Left ventricle myocardium inferior (tissue), 1 donor: ENCODE results near the gene TLX2. TPM values are rescaled to one million over a fixed set of nuclear protein-coding genes. Genes with fewer than 3 reads are reported as not detected.

Experiments
- DNase-seq: peaks from one replicate; pipeline ENCODE4 v3.0.0-alpha.2; 2020
- H3K27ac ChIP-seq: fragments of 200-600 bp; replicated peaks from 2 replicates; pipeline ENCODE4 v1.8.0; 2021
- H3K27me3 ChIP-seq: fragments of 200-600 bp; 2 replicates; pipeline ENCODE4 v1.8.0; 2021; ENCODE audit warnings: low read depth
- H3K36me3 ChIP-seq: fragments of 200-600 bp; 2 replicates; pipeline ENCODE4 v1.8.0; 2021
- H3K4me1 ChIP-seq: fragments of 200-600 bp; 2 replicates; pipeline ENCODE4 v1.8.0; 2021
- H3K4me3 ChIP-seq: fragments of 200-600 bp; 2 replicates; pipeline ENCODE4 v1.8.0; 2021; ENCODE audit warnings: mild to moderate bottlenecking, moderate library complexity
- H3K9me3 ChIP-seq: fragments of 200-600 bp; replicated peaks from 2 replicates; pipeline ENCODE4 v1.8.0; 2021
- intact Hi-C: fragments of 100-400 bp; cut with micrococcal nuclease; formaldehyde crosslinking; loops from one replicate; pipeline ENCODE4 v1.11.0; 2022
- total RNA-seq: library from RNA; stranded (reverse); fragmentation: NEBNext Ultra II Directional; extraction: Animal tissue kit (Norgen Biotek cat#: 25700); gene quantifications from one replicate; pipeline ENCODE4 v1.2.1, GENCODE V29; 2021
- TF ChIP-seq, protein P1 (sequence below): fragments of 200-600 bp; IDR thresholded peaks from 2 replicates; pipeline ENCODE4 v1.8.0; 2021; ENCODE audit warnings: antibody characterized with exemption, mild to moderate bottlenecking, borderline replicate concordance
- donor health status: DM: no; HTN: yes; CAD: no; lungs with severe emphysema.

Gene TLX2
- total RNA-seq, 1 donor from 2014 or later = not detected

GRCh38 chr2:74503506-74504475, 10.5 kb upstream of the TLX2 start:
- DNase-seq = no peak
- Histone ChIP-seq H3K9me3 (no peaks in the 10 kb centered on the region), H3K27me3 (peaks cover 83% of the 10 kb centered on the region), H3K4me1 (peaks cover 78% of the 10 kb centered on the region), H3K36me3 (peaks cover 21% of the 10 kb centered on the region), H3K27ac (peak overlapping the region; percentile 93), H3K4me3 (peak overlapping the region; percentile 80)
- TF ChIP-seq, protein P1, sequence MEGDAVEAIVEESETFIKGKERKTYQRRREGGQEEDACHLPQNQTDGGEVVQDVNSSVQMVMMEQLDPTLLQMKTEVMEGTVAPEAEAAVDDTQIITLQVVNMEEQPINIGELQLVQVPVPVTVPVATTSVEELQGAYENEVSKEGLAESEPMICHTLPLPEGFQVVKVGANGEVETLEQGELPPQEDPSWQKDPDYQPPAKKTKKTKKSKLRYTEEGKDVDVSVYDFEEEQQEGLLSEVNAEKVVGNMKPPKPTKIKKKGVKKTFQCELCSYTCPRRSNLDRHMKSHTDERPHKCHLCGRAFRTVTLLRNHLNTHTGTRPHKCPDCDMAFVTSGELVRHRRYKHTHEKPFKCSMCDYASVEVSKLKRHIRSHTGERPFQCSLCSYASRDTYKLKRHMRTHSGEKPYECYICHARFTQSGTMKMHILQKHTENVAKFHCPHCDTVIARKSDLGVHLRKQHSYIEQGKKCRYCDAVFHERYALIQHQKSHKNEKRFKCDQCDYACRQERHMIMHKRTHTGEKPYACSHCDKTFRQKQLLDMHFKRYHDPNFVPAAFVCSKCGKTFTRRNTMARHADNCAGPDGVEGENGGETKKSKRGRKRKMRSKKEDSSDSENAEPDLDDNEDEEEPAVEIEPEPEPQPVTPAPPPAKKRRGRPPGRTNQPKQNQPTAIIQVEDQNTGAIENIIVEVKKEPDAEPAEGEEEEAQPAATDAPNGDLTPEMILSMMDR = no peak
- intact Hi-C loops = no loop called here

DNA sequence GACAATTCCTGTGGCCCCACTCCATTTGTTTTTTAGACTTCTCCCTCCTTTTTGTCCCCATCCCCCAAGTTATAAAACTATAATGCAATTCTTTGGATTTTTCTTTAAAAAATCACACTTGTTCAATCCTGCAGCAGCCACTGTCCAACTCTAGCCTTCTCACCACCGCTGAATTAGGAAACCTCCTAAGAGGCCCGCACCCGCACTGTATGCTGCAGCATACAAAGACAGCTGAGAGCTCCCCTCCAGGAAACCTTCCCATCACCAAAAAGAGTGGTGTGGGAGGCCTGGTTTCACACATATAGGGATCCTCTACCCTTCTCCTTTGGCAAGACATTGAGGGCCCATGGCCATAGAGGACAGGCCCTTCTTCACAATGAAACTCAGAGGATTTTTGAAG, 9.7 kb upstream of the TLX2 start:
- intact Hi-C loops = no loop called here
- H3K4me1 ChIP-seq = peaks cover 70% of the 10 kb centered on the region
- peaks cover 21% of the 10 kb centered on the region for H3K36me3 ChIP-seq
- H3K9me3 ChIP-seq = no peaks in the 10 kb centered on the region
- H3K27me3 ChIP-seq = peaks cover 83% of the 10 kb centered on the region
- peak overlapping the region; percentile 93 for H3K27ac ChIP-seq
- H3K4me3 ChIP-seq = peak overlapping the region; percentile 80
- no peak for DNase-seq
- TF ChIP-seq, protein P1 = no peak

- H3K27ac ChIP-seq = no peak overlapping the region
- peaks cover 83% of the 10 kb centered on the region for H3K27me3 ChIP-seq
- intact Hi-C loops = no loop called here
- peaks cover 64% of the 10 kb centered on the region for H3K4me1 ChIP-seq
- TF ChIP-seq, protein P1 = no peak
- H3K4me3 ChIP-seq = peak overlapping the region; percentile 80
- peaks cover 21% of the 10 kb centered on the region for H3K36me3 ChIP-seq
- no peak for DNase-seq
- no peaks in the 10 kb centered on the region for H3K9me3 ChIP-seq
These were observed 8.6 kb upstream of the TLX2 start for GRCh38 chr2:74505448-74506246.

- peak within 1 kb of the TSS; percentile 99 for H3K27ac ChIP-seq
- DNase-seq = peak; percentile 100
- no peaks in the 10 kb centered on the region for H3K9me3 ChIP-seq
- peaks cover 60% of the 10 kb centered on the region for H3K4me1 ChIP-seq
- intact Hi-C loops = no loop called here
- TF ChIP-seq, protein P1 = peak; percentile 56
- H3K4me3 ChIP-seq = peak within 1 kb of the TSS; percentile 80
- peaks cover 21% of the 10 kb centered on the region for H3K36me3 ChIP-seq
- peaks cover 83% of the 10 kb centered on the region for H3K27me3 ChIP-seq
These were observed 6.9 kb upstream of the TLX2 start, which contains the start of gene PCGF1 for GRCh38 chr2:74507145-74507925. Gene PCGF1 (minus strand): TSS chr2:74507695. CDS start chr2:74507668, 27 bp downstream.
